ACHN (cell line): ENCODE results near the gene LRIF1.

Source experiments
- DNase-seq: peaks from one replicate; pipeline ENCODE4 v3.0.0-alpha.2; 2015
- in situ Hi-C: cut with HindIII; loops from 2 replicates; pipeline ENCODE4 v1.10.0; 2017; ENCODE audit warnings: low sequenced_read_pairs, low pct_ligation_motif_present, low pct_unique_long_range_greater_than_20kb

The LRIF1 gene

GRCh38 chr1:110902820-110903463, 60.8 kb downstream of the LRIF1 start:
- in situ Hi-C loops, result no loop called here

DNA sequence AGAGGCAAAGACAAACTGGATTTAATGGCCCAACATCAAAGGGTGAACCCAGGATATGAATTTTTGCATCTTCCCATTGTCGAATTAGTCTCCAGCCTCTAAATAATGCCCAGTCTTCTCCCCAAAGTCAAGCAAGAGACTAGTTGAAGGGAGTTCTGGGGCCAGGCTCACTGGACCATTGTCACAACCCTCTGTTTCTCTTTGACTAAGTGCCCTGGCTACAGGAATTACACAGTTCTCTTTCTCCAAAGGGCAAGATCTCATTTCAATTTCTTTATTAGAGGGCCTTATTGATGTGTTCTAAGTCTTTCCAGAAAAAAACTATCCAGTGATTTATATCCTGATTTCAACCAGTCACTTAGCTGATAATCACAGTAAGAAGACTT, 64.3 kb downstream of the LRIF1 start:
- in situ Hi-C loops, result no loop called here
- DNase-seq, result no peak

More at GRCh38 chr1:110902820-110903463, 60.8 kb downstream of the LRIF1 start:
- DNase-seq, result no peak

- in situ Hi-C loops, result no loop called here
- no peak for DNase-seq
Observed at GRCh38 chr1:110898734-110899457, 64.8 kb downstream of the LRIF1 start.

DNA sequence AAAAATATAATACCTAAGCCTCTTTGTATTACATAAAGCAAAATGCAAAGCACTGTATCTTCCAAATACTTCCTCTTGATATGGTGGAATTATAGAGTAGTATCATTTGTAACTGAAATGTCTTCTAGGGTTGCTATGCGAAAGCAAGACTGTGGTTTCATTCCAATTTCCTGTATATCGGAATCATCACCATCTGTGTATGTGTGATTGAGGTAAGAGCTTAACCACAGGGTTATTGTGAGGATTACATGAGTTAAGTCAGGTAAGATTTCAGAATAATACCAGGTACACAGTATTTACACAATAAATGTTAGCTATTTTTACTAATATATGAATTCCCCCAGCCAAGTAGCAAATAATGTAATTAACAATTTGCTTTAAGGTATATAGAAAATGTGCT, 66.0 kb downstream of the LRIF1 start:
- in situ Hi-C loops, result no loop called here
- DNase-seq, result no peak
